NB4 (cell line): ENCODE data around the gene KLC4.
"Not testable (repeated sequence)": the region's sequence is repeated elsewhere in the genome, so short reads cannot be mapped to it uniquely, and the experiment has no call there.

Source experiments
- DNase-seq: peaks from one replicate; pipeline ENCODE4 v3.0.0; 2010; ENCODE audit warnings: low read depth
- H3K4me3 ChIP-seq: one replicate; pipeline ENCODE4 v1.5.1; 2011; ENCODE audit warnings: mild to moderate bottlenecking, low read depth, low read length, moderate library complexity
- MAX ChIP-seq: IDR thresholded peaks from 2 replicates; pipeline ENCODE4 v1.6.1; 2011; ENCODE audit warnings: low read depth, low read length
- MYC ChIP-seq: IDR thresholded peaks from 2 replicates; pipeline ENCODE4 v1.6.1; 2011; ENCODE audit warnings: low read depth, low read length
- POLR2A ChIP-seq: IDR thresholded peaks from 2 replicates; pipeline ENCODE4 v1.6.1; 2011; ENCODE audit warnings: mild to moderate bottlenecking; ENCODE audit not compliant: insufficient read length; ENCODE audit errors: extremely low read depth
- TF ChIP-seq, protein P1 (sequence below): IDR thresholded peaks from one replicate; pipeline ENCODE4 v1.5.1; 2012; ENCODE audit warnings: low read depth, low read length

Gene KLC4

DNA sequence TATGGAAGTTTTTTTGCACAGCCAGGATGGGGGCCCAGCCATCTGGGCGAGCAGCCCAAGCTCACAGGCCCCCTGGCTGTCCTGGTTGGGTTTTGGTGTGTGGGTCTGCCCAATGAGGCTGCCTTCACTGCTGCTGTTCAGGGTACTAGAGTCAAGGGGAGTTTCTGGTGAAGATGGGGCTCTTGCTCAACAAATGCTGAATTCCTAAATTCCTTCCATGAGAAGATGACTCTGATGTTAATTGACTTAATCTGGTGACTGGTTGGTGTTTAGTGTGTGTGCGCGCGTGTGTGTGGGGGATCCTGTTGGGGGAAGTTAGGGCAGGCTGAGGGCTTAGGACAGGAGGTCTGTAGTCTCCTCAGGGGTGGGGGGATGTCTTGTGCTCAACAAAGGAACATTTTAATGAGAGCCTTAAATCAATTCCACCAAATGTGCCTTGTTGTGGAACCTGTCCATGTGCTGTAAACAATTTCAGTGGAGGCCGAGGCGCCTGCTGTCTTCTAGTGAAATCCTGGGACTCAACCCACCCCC is 18.6 kb downstream of the KLC4 start:
- DNase-seq: no peak
- no peak overlapping the region for H3K4me3 ChIP-seq

DNA sequence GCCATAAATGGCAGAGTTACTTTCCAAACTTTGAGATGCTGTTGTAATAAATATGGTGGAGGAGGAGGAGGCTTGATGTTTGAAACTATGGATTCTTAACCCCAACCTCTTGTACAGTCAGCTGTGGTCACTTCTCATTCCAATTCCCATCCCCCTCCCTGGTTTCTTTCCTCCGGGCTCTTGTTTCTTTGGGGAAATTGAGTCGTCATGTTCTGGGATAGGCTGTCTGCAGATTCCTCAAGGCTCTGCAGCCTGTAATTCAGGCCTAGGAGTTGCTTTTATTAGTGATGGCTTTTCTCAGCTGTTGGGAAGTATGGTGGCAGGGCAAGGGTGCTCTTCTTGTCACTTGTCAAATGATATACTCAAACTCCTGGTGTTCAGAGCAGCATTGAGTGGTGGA is 19.3 kb downstream of the KLC4 start:
- no peak for TF ChIP-seq MAX
- no peak for DNase-seq
- no peak overlapping the region for H3K4me3 ChIP-seq

More for the DNA sequence above, 18.6 kb downstream of the KLC4 start:
- TF ChIP-seq MYC: no peak
- no peak for TF ChIP-seq POLR2A
- TF ChIP-seq MAX: no peak
- TF ChIP-seq, protein P1, sequence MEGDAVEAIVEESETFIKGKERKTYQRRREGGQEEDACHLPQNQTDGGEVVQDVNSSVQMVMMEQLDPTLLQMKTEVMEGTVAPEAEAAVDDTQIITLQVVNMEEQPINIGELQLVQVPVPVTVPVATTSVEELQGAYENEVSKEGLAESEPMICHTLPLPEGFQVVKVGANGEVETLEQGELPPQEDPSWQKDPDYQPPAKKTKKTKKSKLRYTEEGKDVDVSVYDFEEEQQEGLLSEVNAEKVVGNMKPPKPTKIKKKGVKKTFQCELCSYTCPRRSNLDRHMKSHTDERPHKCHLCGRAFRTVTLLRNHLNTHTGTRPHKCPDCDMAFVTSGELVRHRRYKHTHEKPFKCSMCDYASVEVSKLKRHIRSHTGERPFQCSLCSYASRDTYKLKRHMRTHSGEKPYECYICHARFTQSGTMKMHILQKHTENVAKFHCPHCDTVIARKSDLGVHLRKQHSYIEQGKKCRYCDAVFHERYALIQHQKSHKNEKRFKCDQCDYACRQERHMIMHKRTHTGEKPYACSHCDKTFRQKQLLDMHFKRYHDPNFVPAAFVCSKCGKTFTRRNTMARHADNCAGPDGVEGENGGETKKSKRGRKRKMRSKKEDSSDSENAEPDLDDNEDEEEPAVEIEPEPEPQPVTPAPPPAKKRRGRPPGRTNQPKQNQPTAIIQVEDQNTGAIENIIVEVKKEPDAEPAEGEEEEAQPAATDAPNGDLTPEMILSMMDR: no peak

GRCh38 chr6:43081043-43081442 is 21.6 kb downstream of the KLC4 start:
- DNase-seq: no peak
- no peak for TF ChIP-seq MAX
- TF ChIP-seq MYC: no peak
- TF ChIP-seq POLR2A: no peak
- TF ChIP-seq, protein P1: no peak
- no peak overlapping the region for H3K4me3 ChIP-seq

DNA sequence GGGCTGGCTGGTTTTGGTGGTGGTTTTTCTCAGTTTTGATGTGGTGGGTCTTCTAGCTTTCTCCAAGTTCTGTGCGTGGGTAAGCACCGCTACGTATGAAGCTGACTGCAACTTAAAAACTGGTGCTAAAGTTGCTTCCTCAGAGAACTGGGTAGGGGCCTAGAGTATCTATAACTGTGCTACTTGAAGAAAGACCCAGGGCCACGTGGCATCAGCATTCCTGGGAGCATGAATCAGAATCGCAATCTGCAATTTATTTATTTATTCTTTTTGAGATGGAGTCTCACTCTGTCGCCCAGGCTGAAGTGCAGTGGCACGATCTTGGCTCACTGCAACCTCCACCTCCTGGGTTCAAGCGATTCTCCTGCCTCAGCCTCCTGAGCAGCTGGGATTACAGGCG is 22.5 kb downstream of the KLC4 start:
- not testable (repeated sequence) for H3K4me3 ChIP-seq, DNase-seq

- H3K4me3 ChIP-seq: no peak overlapping the region
- TF ChIP-seq POLR2A (no peak), MYC (no peak), MAX (no peak)
- TF ChIP-seq, protein P1: no peak
- DNase-seq: no peak
These were observed 23.6 kb downstream of the KLC4 start for GRCh38 chr6:43082806-43083655.

GRCh38 chr6:43086022-43086658 is 26.7 kb downstream of the KLC4 start:
- DNase-seq: peak; percentile 78

More at GRCh38 chr6:43086022-43086658, 26.7 kb downstream of the KLC4 start:
- no peak for TF ChIP-seq MYC
- TF ChIP-seq, protein P1: no peak
- no peak for TF ChIP-seq POLR2A
- no peak for TF ChIP-seq MAX
- H3K4me3 ChIP-seq: no peak overlapping the region
